B cell (primary cell): Measurements from ENCODE around the gene MBNL2.

Source experiments
- CTCF ChIP-seq: fragments of 200-600 bp; IDR thresholded peaks from one replicate; pipeline ENCODE4 v1.8.0; 2022; ENCODE audit warnings: antibody characterized with exemption, mild to moderate bottlenecking
- EZH2 ChIP-seq: IDR thresholded peaks from 2 replicates; pipeline ENCODE4 v1.6.1; 2012; ENCODE audit warnings: borderline replicate concordance, low read depth, mild to moderate bottlenecking, moderate library complexity, low read length; ENCODE audit not compliant: insufficient read depth, poor library complexity, severe bottlenecking

DNA sequence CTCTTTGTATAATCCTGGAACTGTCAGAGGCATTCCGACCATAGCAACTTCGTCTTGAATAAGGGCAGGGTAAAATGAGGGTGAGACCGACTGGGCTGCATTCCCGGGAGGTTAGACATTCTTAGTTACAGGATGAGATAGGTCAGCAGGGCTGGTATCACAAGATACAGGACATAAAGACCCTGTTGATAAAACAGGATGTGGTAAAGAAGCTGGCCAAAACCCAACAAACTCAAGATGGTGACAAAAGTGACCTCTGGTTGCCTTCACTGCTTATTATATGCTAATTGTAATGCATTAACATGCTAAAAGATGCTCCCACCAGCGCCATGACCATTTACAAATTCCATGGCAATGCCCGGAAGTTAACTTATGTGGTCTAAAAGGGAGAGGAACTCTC is 27.7 kb upstream of the MBNL2 start:
- TF ChIP-seq CTCF (no peak), EZH2 (no peak)
